GM12801 (cell line): ENCODE data around the gene TRIM7.

Source experiments
- TF ChIP-seq, protein P1 (sequence below): IDR thresholded peaks from one replicate; pipeline ENCODE4 v1.5.1; 2011; ENCODE audit warnings: control low read depth; ENCODE audit not compliant: insufficient read length; ENCODE audit errors: extremely low read depth

Gene TRIM7

DNA sequence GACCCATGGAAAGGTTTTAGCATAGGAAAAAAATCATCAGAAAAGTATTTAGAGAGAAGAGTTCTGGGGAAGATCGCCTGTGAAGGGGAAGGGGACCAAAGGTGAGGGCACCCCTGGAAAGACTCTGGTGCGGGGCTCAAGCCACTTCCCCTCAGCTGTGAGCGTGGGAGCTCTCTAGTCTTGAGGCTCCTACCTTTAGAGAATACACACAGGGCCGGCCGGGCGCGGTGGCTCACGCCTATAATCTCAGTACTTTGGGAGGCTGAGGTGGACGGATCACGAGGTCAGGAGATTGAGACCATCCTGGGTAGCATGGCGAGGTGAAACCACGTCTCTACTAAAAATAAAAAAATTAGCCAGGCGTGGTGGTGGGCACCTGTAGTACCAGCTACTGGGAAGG lies 25.0 kb upstream of the TRIM7 start:
- TF ChIP-seq, protein P1, sequence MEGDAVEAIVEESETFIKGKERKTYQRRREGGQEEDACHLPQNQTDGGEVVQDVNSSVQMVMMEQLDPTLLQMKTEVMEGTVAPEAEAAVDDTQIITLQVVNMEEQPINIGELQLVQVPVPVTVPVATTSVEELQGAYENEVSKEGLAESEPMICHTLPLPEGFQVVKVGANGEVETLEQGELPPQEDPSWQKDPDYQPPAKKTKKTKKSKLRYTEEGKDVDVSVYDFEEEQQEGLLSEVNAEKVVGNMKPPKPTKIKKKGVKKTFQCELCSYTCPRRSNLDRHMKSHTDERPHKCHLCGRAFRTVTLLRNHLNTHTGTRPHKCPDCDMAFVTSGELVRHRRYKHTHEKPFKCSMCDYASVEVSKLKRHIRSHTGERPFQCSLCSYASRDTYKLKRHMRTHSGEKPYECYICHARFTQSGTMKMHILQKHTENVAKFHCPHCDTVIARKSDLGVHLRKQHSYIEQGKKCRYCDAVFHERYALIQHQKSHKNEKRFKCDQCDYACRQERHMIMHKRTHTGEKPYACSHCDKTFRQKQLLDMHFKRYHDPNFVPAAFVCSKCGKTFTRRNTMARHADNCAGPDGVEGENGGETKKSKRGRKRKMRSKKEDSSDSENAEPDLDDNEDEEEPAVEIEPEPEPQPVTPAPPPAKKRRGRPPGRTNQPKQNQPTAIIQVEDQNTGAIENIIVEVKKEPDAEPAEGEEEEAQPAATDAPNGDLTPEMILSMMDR = no peak

DNA sequence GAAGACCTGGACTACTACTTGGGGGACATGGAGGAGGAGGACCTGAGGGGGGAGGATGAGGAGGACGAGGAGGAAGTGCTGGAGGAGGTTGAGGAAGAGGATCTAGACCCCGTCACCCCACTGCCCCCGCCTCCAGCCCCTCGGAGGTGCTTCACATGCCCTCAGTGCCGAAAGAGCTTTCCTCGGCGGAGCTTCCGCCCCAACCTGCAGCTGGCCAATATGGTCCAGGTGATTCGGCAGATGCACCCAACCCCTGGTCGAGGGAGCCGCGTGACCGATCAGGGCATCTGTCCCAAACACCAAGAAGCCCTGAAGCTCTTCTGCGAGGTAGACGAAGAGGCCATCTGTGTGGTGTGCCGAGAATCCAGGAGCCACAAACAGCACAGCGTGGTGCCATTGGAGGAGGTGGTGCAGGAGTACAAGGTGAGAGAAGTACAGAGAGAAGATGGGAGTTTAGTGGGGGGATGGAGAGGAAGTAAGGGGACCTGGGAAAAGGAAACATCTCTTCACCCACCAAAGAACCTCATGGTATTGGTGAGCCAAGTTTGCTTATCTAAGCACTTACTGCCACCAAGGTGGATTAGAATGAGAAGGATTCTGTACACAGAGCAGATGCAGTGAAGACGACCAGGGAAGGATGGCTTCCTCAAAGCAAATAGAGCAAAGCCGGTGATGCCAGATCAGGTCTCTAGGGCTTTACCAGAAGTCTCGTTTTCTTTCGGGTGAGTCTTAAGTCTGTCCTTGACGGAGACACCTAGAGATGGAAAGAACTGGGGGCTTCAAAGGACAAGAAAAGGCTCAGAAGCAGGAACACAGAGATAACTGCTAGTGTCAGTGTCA lies 19.6 kb upstream of the TRIM7 start:
- TF ChIP-seq, protein P1 = no peak

DNA sequence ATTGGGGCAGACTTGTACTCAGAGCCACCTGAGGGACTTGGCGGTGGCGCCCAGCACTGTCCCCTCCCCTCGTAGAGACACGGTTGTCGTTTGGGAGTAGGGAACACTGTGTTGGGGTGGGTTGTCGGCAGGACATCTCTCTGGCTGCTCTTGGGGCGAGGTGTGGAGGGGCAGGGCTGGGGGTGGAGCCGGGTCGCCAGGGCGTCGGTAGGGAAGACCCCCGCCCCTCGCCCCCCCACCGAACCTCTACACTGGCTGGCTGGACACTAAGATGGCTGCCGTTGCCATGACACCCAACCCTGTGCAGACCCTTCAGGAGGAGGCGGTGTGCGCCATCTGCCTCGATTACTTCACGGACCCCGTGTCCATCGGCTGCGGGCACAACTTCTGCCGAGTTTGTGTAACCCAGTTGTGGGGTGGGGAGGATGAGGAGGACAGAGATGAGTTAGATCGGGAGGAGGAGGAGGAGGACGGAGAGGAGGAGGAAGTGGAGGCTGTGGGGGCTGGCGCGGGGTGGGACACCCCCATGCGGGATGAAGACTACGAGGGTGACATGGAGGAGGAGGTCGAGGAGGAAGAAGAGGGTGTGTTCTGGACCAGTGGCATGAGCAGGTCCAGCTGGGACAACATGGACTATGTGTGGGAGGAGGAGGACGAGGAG lies 18.9 kb upstream of the TRIM7 start:
- TF ChIP-seq, protein P1 = no peak

DNA sequence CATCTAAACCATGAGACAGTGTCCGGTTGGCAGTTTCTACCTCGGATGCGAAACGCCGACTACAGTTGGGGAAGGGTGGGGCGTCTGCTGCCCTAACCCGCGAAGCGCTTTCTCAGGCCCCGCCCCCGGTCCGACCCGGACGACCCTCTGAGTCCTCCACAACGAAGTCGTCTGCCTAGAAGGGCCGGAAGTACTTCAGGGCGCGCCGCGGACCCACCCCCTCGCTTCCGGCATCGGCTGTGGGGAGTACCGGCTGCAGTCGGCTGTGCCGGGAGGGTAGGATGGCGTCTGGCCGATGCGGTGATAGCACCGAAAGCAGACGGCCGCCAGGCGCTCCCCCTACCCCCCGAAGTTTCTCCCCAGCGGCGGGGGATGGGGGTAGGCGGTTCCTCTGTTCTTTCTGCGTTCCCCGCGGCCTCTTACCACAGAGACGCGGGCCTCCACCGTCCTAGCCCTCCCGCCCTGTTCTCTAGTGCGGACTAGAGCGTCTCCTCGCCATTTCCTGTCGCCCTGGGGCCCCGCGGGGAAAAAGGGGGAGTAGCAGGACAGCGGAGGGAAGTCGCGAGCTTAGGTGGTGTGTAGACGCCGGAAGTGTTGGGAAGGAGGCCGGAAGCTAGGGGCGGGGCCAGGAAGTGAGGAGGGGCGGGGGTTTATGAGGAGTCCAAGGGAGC lies 18.2 kb upstream of the TRIM7 start, which contains the start of gene TRIM41:
TSS of gene TRIM41 (plus strand) at position 224 of the 671 bp plus-strand sequence. CDS start 719 bp downstream, outside the sequence.
- TF ChIP-seq, protein P1 = no peak

DNA sequence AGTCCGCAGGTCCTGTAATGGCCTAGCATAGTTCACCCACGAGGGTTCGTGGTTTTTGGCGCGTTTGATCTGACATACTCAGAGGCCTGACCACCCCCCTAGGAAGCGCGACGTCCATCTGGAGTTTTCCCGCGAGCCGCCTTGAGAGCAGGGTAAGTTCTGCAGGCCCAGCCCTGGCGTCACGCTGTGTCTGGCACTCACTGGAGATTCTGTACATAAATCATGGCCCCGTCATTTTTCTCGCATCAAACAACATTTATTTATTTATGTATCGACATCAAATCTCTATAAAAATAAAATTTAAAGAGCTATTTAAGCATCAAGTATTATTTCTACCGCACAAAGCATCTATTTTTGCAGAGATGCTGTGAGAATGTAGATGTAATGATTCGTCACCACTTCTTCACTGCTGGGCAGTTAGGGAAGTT lies 17.6 kb upstream of the TRIM7 start:
- TF ChIP-seq, protein P1 = no peak

DNA sequence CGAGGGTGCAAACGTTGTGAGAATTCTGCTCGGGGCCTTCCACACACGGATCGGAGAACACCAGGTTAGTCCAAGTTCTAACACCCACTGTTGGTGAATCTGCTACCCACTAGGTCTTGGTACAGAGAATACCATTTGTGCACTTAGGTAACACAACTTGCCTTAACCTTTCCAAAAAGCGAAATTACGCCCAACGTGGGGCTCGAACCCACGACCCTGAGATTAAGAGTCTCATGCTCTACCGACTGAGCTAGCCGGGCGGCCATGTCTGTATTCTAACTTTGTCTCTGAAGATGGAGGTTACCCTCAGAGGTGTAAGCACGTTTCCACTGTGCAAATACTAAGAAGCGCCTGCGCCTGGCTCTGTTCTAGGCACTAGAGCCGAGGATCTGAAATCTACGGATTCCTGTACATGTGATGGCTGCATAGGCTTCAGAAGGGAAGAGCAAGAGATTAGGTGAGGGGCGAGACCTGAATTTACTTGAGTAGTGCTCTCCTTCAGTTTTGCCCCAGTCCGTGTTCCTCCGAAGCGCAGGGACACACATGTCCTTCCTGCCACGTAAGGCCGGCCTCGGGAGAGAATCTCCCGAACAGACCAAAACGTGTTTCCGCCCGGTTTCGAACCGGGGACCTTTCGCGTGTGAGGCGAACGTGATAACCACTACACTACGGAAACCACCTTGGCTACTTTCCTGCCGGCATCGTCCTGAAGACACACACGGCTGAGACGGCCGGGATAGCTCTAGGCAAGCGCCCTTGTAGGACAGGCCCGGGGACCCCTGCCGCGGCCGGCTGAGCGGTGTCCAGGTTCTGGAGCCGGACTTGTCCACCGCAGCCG lies 17.0 kb upstream of the TRIM7 start:
- TF ChIP-seq, protein P1 = no peak
